K562 (cell line): ENCODE measurements around the gene RTBDN. TPM values are rescaled to one million over a fixed set of nuclear protein-coding genes. Genes with fewer than 3 reads are reported as not detected.
A peak's percentile ranks its signal among the peaks of the same experiment; 100 is the strongest.

Source experiments
- ATF1 ChIP-seq, 2 experiments: fragments of 450-650 bp in 1 of 2; IDR thresholded peaks; 2 replicates each; pipeline ENCODE4 v1.6.1; 2016; ENCODE audit warnings: missing compliant biosample characterization in 1 of 2, missing genetic modification characterization in 1 of 2
- ATF6 ChIP-seq: sonication (generic); formaldehyde crosslinking; IDR thresholded peaks from 2 replicates; pipeline ENCODE4 v1.4.0; 2020; ENCODE audit warnings: mild to moderate bottlenecking, missing genetic modification reagents
- CBX1 ChIP-seq: sonication (generic); IDR thresholded peaks from 2 replicates; pipeline ENCODE4 v1.6.1; 2016; ENCODE audit warnings: antibody characterized with exemption, low read depth, mild to moderate bottlenecking
- CBX3 ChIP-seq, 2 experiments: IDR thresholded peaks; 1 replicate in 1 of 2; 2 replicates in 1 of 2; pipeline ENCODE4 v1.6.1; 2012; ENCODE audit warnings: inconsistent platforms in 2 of 2, low read length in 2 of 2, borderline replicate concordance in 1 of 2, control low read depth in 1 of 2
- CCNT2 ChIP-seq: IDR thresholded peaks from 2 replicates; pipeline ENCODE4 v1.6.1; 2011; ENCODE audit warnings: borderline replicate concordance, low read depth, mild to moderate bottlenecking, moderate library complexity, mixed read lengths, low read length; ENCODE audit not compliant: insufficient read length; ENCODE audit errors: extremely low read depth
- CSDE1 ChIP-seq, 2 experiments: fragments of 450-650 bp; IDR thresholded peaks; 2 replicates each; pipeline ENCODE4 v1.6.1; 2016; ENCODE audit warnings: mild to moderate bottlenecking in 1 of 2
- E2F3 ChIP-seq: fragments of 250-450 bp; sonication (Bioruptor Pico); IDR thresholded peaks from 2 replicates; pipeline ENCODE4 v1.4.0; 2020; ENCODE audit warnings: mild to moderate bottlenecking
- ETV6 ChIP-seq, 3 experiments: fragments of 150-350 bp in 1 of 3; sonication (generic) in 1 of 3; formaldehyde crosslinking in 1 of 3; IDR thresholded peaks; 2 replicates each; pipeline versions ENCODE4 v1.6.1 to v1.8.0; 2014 to 2022; ENCODE audit warnings: borderline replicate concordance in 2 of 3, low read depth in 2 of 3, antibody characterized with exemption in 1 of 3, low read length in 1 of 3, mild to moderate bottlenecking in 1 of 3, missing genetic modification reagents in 1 of 3
- FIP1L1 ChIP-seq: fragments of 200-400 bp; formaldehyde crosslinking; IDR thresholded peaks from 2 replicates; pipeline ENCODE4 v1.6.1; 2018; ENCODE audit warnings: mild to moderate bottlenecking, low read depth, low read length; ENCODE audit not compliant: poor library complexity, severe bottlenecking
- GTF2F1 ChIP-seq: IDR thresholded peaks from 2 replicates; pipeline ENCODE4 v1.6.1; 2011; ENCODE audit warnings: low read depth, low read length, improper control_type of control experiment
- HIVEP1 ChIP-seq: fragments of 250-450 bp; sonication (Bioruptor Pico); IDR thresholded peaks from 2 replicates; pipeline ENCODE4 v1.4.0; 2020; ENCODE audit warnings: mild to moderate bottlenecking
- ILF3 ChIP-seq: fragments of 450-650 bp; IDR thresholded peaks from 2 replicates; pipeline ENCODE4 v1.6.1; 2018; ENCODE audit warnings: antibody characterized with exemption, mild to moderate bottlenecking, moderate library complexity, borderline replicate concordance
- IRF2 ChIP-seq: sonication (generic); formaldehyde crosslinking; IDR thresholded peaks from 2 replicates; pipeline ENCODE4 v1.8.1; 2022; ENCODE audit warnings: mild to moderate bottlenecking, missing genetic modification reagents
- KAT7 ChIP-seq: sonication (generic); formaldehyde crosslinking; IDR thresholded peaks from 2 replicates; pipeline ENCODE4 v1.8.0; 2022; ENCODE audit warnings: missing genetic modification reagents, mild to moderate bottlenecking, borderline replicate concordance
- MAFG ChIP-seq: fragments of 450-650 bp; conservative IDR thresholded peaks from 2 replicates; pipeline ENCODE4 v1.6.1; 2016; ENCODE audit warnings: missing genetic modification characterization, missing compliant biosample characterization
- MCM5 ChIP-seq: fragments of 450-650 bp; IDR thresholded peaks from 2 replicates; pipeline ENCODE4 v1.6.1; 2016; ENCODE audit warnings: low read depth
- MYNN ChIP-seq, 2 experiments: sonication (generic); formaldehyde crosslinking in 1 of 2; IDR thresholded peaks; 2 replicates each; pipeline versions ENCODE4 v1.5.0 to v1.6.1; 2016 to 2020; ENCODE audit warnings: antibody characterized with exemption in 1 of 2, missing genetic modification reagents in 1 of 2
- NFYB ChIP-seq: IDR thresholded peaks from 2 replicates; pipeline ENCODE4 v1.6.1; 2011; ENCODE audit warnings: mild to moderate bottlenecking, moderate library complexity; ENCODE audit not compliant: insufficient read length; ENCODE audit errors: extremely low read depth
- SIRT6 ChIP-seq: IDR thresholded peaks from one replicate; pipeline ENCODE4 v1.6.1; 2012; ENCODE audit warnings: low read depth, mild to moderate bottlenecking, control low read depth, inconsistent platforms, low read length, moderate library complexity
- SMAD1 ChIP-seq: fragments of 150-350 bp; IDR thresholded peaks from 2 replicates; pipeline ENCODE4 v1.6.1; 2014; ENCODE audit warnings: low read length, low read depth; ENCODE audit not compliant: partially characterized antibody
- TARDBP ChIP-seq: fragments of 450-650 bp; IDR thresholded peaks from 2 replicates; pipeline ENCODE4 v1.6.1; 2016
- XRCC3 ChIP-seq: fragments of 450-650 bp; IDR thresholded peaks from 2 replicates; pipeline ENCODE4 v1.6.1; 2017; ENCODE audit warnings: mild to moderate bottlenecking, moderate library complexity
- ZBTB7A ChIP-seq: IDR thresholded peaks from 2 replicates; pipeline ENCODE4 v1.6.1; 2011; ENCODE audit warnings: low read depth, mild to moderate bottlenecking, low read length, moderate library complexity, borderline replicate concordance; ENCODE audit not compliant: control insufficient read depth
- ZNF354B ChIP-seq: fragments of 250-450 bp; sonication (Bioruptor Pico); IDR thresholded peaks from 2 replicates; pipeline ENCODE4 v1.4.0; 2020
- ZNF507 ChIP-seq: conservative IDR thresholded peaks from 2 replicates; pipeline ENCODE4 v1.6.1; 2017; ENCODE audit warnings: missing genetic modification characterization, missing compliant biosample characterization
- ZNF561 ChIP-seq: fragments of 450-650 bp; formaldehyde crosslinking; conservative IDR thresholded peaks from 2 replicates; pipeline ENCODE4 v1.4.0; 2020; ENCODE audit warnings: mild to moderate bottlenecking, moderate library complexity
- ZNF696 ChIP-seq: fragments of 250-450 bp; sonication (Bioruptor Pico); conservative IDR thresholded peaks from 2 replicates; pipeline ENCODE4 v1.4.0; 2020; ENCODE audit warnings: mild to moderate bottlenecking, moderate library complexity
- ZSCAN32 ChIP-seq: fragments of 450-650 bp; formaldehyde crosslinking; IDR thresholded peaks from 2 replicates; pipeline ENCODE4 v1.4.0; 2020; ENCODE audit warnings: mild to moderate bottlenecking, moderate library complexity
- polyA plus RNA-seq, 8 experiments: library from polyadenylated mRNA; depleted of rRNA in 4 of 8; stranded (reverse) in 5 of 8; unstranded in 3 of 8; fragments of >200 nt; fragmentation: Nextera tagmentation in 2 of 8; fragmentation: Illumina TruSeq in 1 of 8; extraction: Ambion mirVana in 2 of 8; extraction: Trizol in 1 of 8; gene quantifications; 2 replicates each; pipeline versions ENCODE4 v1.2.1 to v1.2.3, GENCODE V29; 2011 to 2014; ENCODE audit warnings: inconsistent platforms in 1 of 8, missing spikeins in 1 of 8
- total RNA-seq, 7 experiments: library from RNA; depleted of rRNA in 6 of 7; stranded (reverse); fragments of >200 nt in 6 of 7; fragmentation: Illumina TruSeq in 2 of 7; extraction: Trizol in 2 of 7; gene quantifications; 2 replicates each; pipeline versions ENCODE4 v1.2.1 to v1.2.3, GENCODE V29; 2011 to 2021; ENCODE audit warnings: low replicate concordance in 1 of 7

Gene RTBDN
- total and polyA plus RNA-seq, 9 of the 15 experiments (the other 6 are each of a cell fraction or from before 2014, with no cell fraction given) = 0.20 to 2.3 (median 0.72) TPM; not detected in 1

- TF ChIP-seq MAFG (no peak), ILF3 (peak; percentile 92; the same call in 1 of the 2 replicates), E2F3 (CRISPR knock-in tag) (peak; percentile 47; the same call in 1 of the 2 replicates), XRCC3 (no peak), ZNF354B (CRISPR knock-in tag) (no peak), HIVEP1 (CRISPR knock-in tag) (peak; percentile 55; the same call in 1 of the 2 replicates), CSDE1 (IDR thresholded peaks at IDR 0.05) (peak in 1 of 2 experiments; percentile 79; a peak in 2 of 4 replicates), NFYB (peak; percentile 27), ZSCAN32 (CRISPR knock-in tag) (peak; percentile 75), CBX3 (IDR thresholded peaks at IDR 0.05; ENCODE audit: borderline replicate concordance in 1 of 2, low read length in 2 of 2) (peak in 1 of 2 experiments; percentile 62; a peak in 1 of 3 replicates), MYNN (IDR thresholded peaks at IDR 0.05) (peak; percentile 43; the same call in 1 of the 2 replicates), MYNN (CRISPR knock-in tag; IDR thresholded peaks at IDR 0.05) (no peak), ATF6 (CRISPR knock-in tag) (peak; percentile 94; the same call in 1 of the 2 replicates), TARDBP (no peak), SIRT6 (no peak), SMAD1 (peak; percentile 95), ZBTB7A (peak; percentile 84), CCNT2 (peak; percentile 93), GTF2F1 (peak; percentile 97), FIP1L1 (peak; percentile 100), ZNF561 (CRISPR knock-in tag) (no peak), IRF2 (CRISPR knock-in tag) (no peak), ZNF696 (CRISPR knock-in tag) (no peak), CBX1 (peak; percentile 99), ZNF507 (no peak), ATF1 (CRISPR knock-in tag; IDR thresholded peaks at IDR 0.05) (peak; percentile 56), ATF1 (tag; IDR thresholded peaks at IDR 0.05) (peak; percentile 95), ETV6 (IDR thresholded peaks at IDR 0.05; ENCODE audit: borderline replicate concordance in 1 of 2, low read depth in 2 of 2, low read length in 1 of 2) (no peak), ETV6 (CRISPR knock-in tag; IDR thresholded peaks at IDR 0.05; ENCODE audit: borderline replicate concordance) (peak; percentile 73; the same call in 1 of the 2 replicates), KAT7 (peak; percentile 98), MCM5 (no peak)
Observed at GRCh38 chr19:12791345-12792050, 42.9 kb downstream of the RTBDN start, which contains the start of gene JUNB (continued).
